Amygdala (tissue), 56 donors: Measurements from ENCODE around the gene AGTPBP1.

Experiments used
- DNase-seq, 56 donors: peaks; one replicate each; lab custom pipeline; 2025; lab: John Stamatoyannopoulos, UW

AGTPBP1 gene

DNA sequence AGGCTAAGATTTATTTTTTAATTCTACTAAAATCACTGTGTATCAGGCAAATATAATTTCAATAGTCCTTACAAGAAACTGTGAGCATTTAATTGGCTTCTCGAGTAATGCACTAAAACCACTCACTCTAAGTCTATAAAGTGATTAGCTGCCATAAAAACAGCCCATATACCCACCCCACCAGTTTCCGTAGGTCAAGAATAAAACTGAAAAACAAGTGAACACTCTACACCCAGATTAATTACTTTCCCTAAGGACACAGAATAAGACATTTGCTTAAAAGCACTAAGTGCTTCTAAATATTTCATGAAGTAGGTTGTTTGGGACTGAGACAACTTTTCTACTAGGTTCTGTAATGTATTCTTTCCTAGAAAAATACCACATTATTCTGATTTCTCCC lies 194.2 kb downstream of the AGTPBP1 start:
- no peak for DNase-seq

- DNase-seq = no peak
Observed at GRCh38 chr9:85543196-85543595, 198.6 kb downstream of the AGTPBP1 start.

- peak in 1 of 56 donors; percentile 19 for DNase-seq
Observed at GRCh38 chr9:85541876-85542275, 199.9 kb downstream of the AGTPBP1 start.

- DNase-seq = no peak
Observed at GRCh38 chr9:85536514-85536913, 205.2 kb downstream of the AGTPBP1 start.

GRCh38 chr9:85536076-85536475 lies 205.7 kb downstream of the AGTPBP1 start:
- no peak for DNase-seq

GRCh38 chr9:85534340-85534739 lies 207.4 kb downstream of the AGTPBP1 start:
- no peak for DNase-seq

DNA sequence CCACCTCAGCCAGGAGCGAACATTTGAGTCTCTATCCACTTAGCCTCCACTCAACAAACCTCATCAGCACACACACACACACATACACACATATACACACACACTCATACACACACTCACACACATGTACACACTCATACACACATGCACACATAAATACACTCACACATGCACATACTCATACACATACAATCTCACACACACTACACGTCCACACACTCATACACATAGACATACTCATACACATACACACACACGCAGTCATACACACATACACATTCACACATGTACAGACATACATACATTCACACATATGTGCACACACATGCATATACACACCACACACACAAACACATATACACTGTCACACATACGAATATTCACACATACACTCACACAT lies 208.2 kb downstream of the AGTPBP1 start:
- DNase-seq = no peak

GRCh38 chr9:85530721-85531120 lies 211.0 kb downstream of the AGTPBP1 start:
- no peak for DNase-seq

- DNase-seq = no peak
Observed at GRCh38 chr9:85528607-85529006, 213.1 kb downstream of the AGTPBP1 start.

- peak in 4 of 56 donors; percentile 45 to 60 (median 53) for DNase-seq
Observed at GRCh38 chr9:85528142-85528541, 213.6 kb downstream of the AGTPBP1 start.

DNA sequence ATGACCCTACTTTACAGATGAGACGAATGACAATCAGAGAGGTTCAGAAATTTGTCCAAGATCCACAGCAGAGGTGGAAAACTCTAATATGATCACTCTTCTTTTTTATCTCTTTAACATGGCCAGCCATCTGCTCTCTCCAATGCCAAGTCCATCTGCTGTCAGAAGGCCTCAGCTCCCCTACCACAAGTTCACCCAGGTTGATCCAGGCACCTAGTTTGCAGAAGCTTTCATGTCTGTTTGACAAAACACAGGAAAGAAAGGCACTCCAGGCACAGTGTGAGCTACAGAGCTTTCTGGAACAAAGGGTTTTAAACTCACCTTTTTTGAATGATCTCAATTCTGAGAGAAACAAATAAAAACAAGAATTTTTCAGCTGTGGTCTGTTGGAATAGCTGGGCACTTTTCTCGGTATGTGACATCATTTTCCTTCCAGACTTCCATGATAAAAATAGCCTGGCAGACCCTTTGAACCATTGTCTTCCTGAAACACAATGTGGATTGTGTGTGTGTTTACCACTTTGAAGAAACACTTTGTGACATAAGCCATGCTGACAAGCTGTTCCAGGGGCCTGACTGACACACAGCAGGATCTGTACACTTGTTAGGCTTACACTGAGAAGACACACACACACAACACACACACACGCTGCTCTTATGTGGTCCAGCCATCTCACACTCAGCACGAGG lies 214.3 kb downstream of the AGTPBP1 start:
- peak in 46 of 56 donors; percentile 10 to 89 (median 58) for DNase-seq

- peak in 23 of 56 donors; percentile 18 to 74 (median 40) for DNase-seq
Observed at GRCh38 chr9:85524531-85524930, 217.2 kb downstream of the AGTPBP1 start.

DNA sequence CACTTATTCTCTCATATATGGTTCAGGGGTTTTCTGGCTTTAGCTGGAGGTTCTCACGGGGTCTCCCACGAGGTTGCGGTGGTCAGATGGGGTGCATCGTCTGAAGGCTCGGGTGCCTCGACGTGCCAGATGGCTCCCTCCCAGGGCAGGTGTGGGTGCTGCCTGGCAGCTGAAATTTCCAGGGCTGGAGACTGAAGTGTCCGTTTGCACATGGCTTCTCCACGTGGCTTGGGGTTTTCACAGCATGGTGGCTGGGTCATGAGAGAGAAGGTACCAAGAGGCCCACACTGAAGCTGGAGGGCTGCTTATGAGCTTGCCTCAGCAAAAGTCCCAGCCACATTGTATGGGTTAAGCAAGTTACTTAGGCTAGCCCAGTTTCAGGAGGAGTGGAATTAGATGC lies 218.6 kb downstream of the AGTPBP1 start:
- DNase-seq = no peak

GRCh38 chr9:85522459-85523092 lies 219.2 kb downstream of the AGTPBP1 start:
- peak in 41 of 56 donors; percentile 14 to 77 (median 53) for DNase-seq

DNA sequence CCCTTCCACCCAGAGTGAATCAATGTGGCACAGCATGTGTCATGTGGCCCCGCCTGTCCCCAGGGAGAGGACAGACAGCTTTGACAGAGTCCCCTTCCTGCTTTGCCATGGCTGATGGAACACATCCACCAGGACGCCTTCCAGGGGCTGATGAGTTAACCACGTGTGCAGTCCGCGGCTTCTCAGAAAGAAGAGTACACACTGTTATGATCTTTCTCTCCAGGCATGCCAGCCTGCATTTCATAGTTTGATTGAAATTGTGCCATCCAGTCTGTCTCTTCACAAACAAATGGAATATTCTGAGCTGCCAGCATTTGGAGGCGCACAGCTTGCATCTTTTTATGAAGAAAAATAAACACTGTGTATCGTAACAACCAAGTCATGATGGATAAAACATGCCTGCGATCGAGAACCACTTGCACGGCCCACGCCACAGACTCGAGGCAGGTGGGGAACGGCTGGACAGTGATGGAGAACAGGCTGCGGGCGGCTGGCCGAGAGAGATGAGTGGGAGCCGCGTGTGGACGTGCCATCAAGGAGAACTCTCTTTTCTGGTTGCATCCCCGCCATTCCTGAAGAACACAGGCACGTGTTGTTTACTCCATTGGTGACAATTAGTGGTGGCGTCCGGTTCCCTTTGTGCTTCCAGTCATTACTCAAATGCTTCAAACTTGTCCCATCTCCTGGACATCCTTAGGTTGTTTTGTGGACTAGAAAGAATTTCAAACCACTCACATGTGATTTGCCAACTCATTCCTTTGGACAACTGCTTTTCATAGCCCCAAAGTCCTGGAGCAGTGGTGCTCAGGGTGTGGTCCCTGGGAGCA lies 220.2 kb downstream of the AGTPBP1 start:
- DNase-seq = peak in 46 of 56 donors; percentile 14 to 89 (median 65)

- no peak for DNase-seq
Observed at GRCh38 chr9:85516976-85517637, 224.6 kb downstream of the AGTPBP1 start.

GRCh38 chr9:85516455-85516854 lies 225.3 kb downstream of the AGTPBP1 start:
- DNase-seq = no peak

DNA sequence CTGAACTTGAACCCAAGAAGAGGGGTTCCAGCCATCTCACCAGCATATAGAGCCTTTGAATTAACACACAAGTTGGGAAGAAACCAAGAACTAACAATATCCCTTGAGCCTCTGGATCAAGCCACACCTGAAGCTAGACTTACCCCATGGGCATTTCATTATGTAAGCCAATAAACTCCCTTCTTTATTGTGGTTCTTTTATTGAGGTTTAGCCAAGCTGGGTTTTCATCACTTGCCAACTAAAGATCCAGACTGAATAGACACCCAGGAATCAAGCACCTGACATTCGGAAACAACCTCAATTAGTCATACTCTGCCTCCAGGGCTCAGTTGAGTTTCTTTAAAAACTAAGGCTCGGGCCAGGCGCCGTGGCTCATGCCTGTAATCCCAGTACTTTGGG lies 226.7 kb downstream of the AGTPBP1 start:
- DNase-seq = no peak

- no peak for DNase-seq
Observed at GRCh38 chr9:85514256-85514655, 227.5 kb downstream of the AGTPBP1 start.

DNA sequence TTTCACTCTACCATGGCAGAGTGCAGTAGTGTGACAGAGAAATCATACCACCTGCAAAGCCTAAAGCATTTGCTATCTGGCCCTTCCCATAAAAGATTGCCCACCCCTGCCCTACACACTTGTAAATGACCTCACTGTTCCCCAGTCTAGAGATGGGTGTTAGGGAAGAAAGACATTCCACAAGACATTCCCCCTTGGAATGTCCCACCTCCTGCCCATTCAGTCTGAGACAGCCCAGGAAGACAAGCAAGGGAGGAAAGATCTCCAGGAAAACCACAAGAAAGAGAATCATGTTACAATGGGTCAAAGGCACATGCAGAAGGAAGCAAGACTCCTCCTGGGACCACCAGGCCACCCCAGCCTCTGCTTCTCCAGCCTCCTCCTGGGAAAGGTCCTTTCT lies 230.0 kb downstream of the AGTPBP1 start:
- DNase-seq = no peak
